Activated T-helper 2 cell treated with anti-CD3 and anti-CD28 coated beads, Interferon-gamma antibody, Interleukin-2, Interleukin-4, amounts not matched to agents 10 μg/mL and 5 μg/mL and 100 μg/mL, durations not matched to agents 14 hours and 24 hours and 36 hours (primary cell): Measurements from ENCODE around the gene EPS8L2. TPM values are rescaled to one million over a fixed set of nuclear protein-coding genes. Genes with fewer than 3 reads are reported as not detected.
"Not testable (repeated sequence)": the region's sequence is repeated elsewhere in the genome, so short reads cannot be mapped to it uniquely, and the experiment has no call there.

Source experiments
- DNase-seq: peaks from one replicate; pipeline ENCODE4 v3.0.0; 2021; ENCODE audit warnings: low spot score
- H3K27ac Mint-ChIP-seq: one replicate; pipeline ENCODE4 v1.8.0; 2021; ENCODE audit warnings: mixed read lengths
- H3K27me3 Mint-ChIP-seq: one replicate; pipeline ENCODE4 v1.8.0; 2021; ENCODE audit warnings: low read depth, mixed read lengths
- H3K36me3 Mint-ChIP-seq: one replicate; pipeline ENCODE4 v1.8.0; 2021; ENCODE audit warnings: low read depth, mixed read lengths
- H3K4me1 Mint-ChIP-seq: one replicate; pipeline ENCODE4 v1.8.0; 2021; ENCODE audit warnings: low read depth, mixed read lengths
- H3K4me3 Mint-ChIP-seq: one replicate; pipeline ENCODE4 v1.8.0; 2021; ENCODE audit warnings: low read depth, mild to moderate bottlenecking, moderate library complexity, mixed read lengths
- H3K9me3 Mint-ChIP-seq: one replicate; pipeline ENCODE4 v1.8.0; 2021; ENCODE audit warnings: mixed read lengths
- intact Hi-C: fragments of 100-400 bp; cut with micrococcal nuclease; formaldehyde crosslinking; loops from one replicate; pipeline ENCODE4 v1.15.1; 2023
- total RNA-seq: library from RNA; stranded (reverse); gene quantifications from 2 replicates; pipeline ENCODE4 v1.2.3, GENCODE V29; 2022

EPS8L2 gene
- total RNA-seq, 1 donor from 2014 or later = 24.6 TPM

GRCh38 chr11:678297-678696 lies 27.7 kb upstream of the EPS8L2 start:
- no peak for DNase-seq
- H3K4me3 Mint-ChIP-seq = no peak overlapping the region
- H3K27ac Mint-ChIP-seq = no peak overlapping the region
- H3K27me3 Mint-ChIP-seq = no peaks in the 10 kb centered on the region
- no peaks in the 10 kb centered on the region for H3K9me3 Mint-ChIP-seq
- intact Hi-C loops = no loop called here
- H3K4me1 Mint-ChIP-seq = no peaks in the 10 kb centered on the region
- H3K36me3 Mint-ChIP-seq = peaks cover 57% of the 10 kb centered on the region

GRCh38 chr11:679271-680207 lies 26.5 kb upstream of the EPS8L2 start:
- H3K27ac Mint-ChIP-seq = no peak overlapping the region
- H3K4me3 Mint-ChIP-seq = no peak overlapping the region
- H3K9me3 Mint-ChIP-seq = no peaks in the 10 kb centered on the region
- no peaks in the 10 kb centered on the region for H3K27me3 Mint-ChIP-seq
- intact Hi-C loops = no loop called here
- DNase-seq = no peak
- no peaks in the 10 kb centered on the region for H3K4me1 Mint-ChIP-seq
- H3K36me3 Mint-ChIP-seq = peaks cover 58% of the 10 kb centered on the region

- Mint-ChIP-seq H3K36me3 (peaks cover 62% of the 10 kb centered on the region), H3K27me3 (no peaks in the 10 kb centered on the region), H3K4me3 (no peak overlapping the region), H3K9me3 (no peaks in the 10 kb centered on the region), H3K4me1 (no peaks in the 10 kb centered on the region), H3K27ac (no peak overlapping the region)
- DNase-seq = no peak
- intact Hi-C loops = no loop called here
Observed at GRCh38 chr11:680476-680875, 25.6 kb upstream of the EPS8L2 start.

- Mint-ChIP-seq H3K36me3 (peaks cover 65% of the 10 kb centered on the region), H3K4me3 (no peak overlapping the region)
Observed at GRCh38 chr11:680970-681369, 25.1 kb upstream of the EPS8L2 start.

GRCh38 chr11:686451-687243 lies 19.4 kb upstream of the EPS8L2 start:
- intact Hi-C loops = no loop called here
- Mint-ChIP-seq H3K36me3 (peaks cover 72% of the 10 kb centered on the region), H3K4me3 (no peak overlapping the region), H3K9me3 (no peaks in the 10 kb centered on the region), H3K27ac (no peak overlapping the region), H3K4me1 (peaks cover 11% of the 10 kb centered on the region), H3K27me3 (no peaks in the 10 kb centered on the region)
- DNase-seq = no peak

More at GRCh38 chr11:680970-681369, 25.1 kb upstream of the EPS8L2 start:
- Mint-ChIP-seq H3K4me1 (no peaks in the 10 kb centered on the region), H3K9me3 (no peaks in the 10 kb centered on the region), H3K27me3 (no peaks in the 10 kb centered on the region), H3K27ac (no peak overlapping the region)
- DNase-seq = no peak
- intact Hi-C loops = no loop called here

- Mint-ChIP-seq H3K27me3 (no peaks in the 10 kb centered on the region), H3K4me1 (peaks cover 20% of the 10 kb centered on the region), H3K27ac (no peak overlapping the region), H3K36me3 (peaks cover 69% of the 10 kb centered on the region), H3K9me3 (no peaks in the 10 kb centered on the region), H3K4me3 (no peak overlapping the region)
- intact Hi-C loops = no loop called here
- no peak for DNase-seq
Observed at GRCh38 chr11:687751-688150, 18.3 kb upstream of the EPS8L2 start.

- no peak for DNase-seq
- H3K4me3 Mint-ChIP-seq = no peak overlapping the region
- no peak overlapping the region for H3K27ac Mint-ChIP-seq
- peaks cover 67% of the 10 kb centered on the region for H3K36me3 Mint-ChIP-seq
- peaks cover 30% of the 10 kb centered on the region for H3K4me1 Mint-ChIP-seq
- intact Hi-C loops = no loop called here
- H3K27me3 Mint-ChIP-seq = no peaks in the 10 kb centered on the region
- no peaks in the 10 kb centered on the region for H3K9me3 Mint-ChIP-seq
Observed at GRCh38 chr11:688681-689080, 17.4 kb upstream of the EPS8L2 start.

GRCh38 chr11:689625-690024 lies 16.4 kb upstream of the EPS8L2 start:
- intact Hi-C loops = no loop called here
- Mint-ChIP-seq H3K27ac (no peak overlapping the region), H3K4me1 (peaks cover 30% of the 10 kb centered on the region), H3K9me3 (no peaks in the 10 kb centered on the region), H3K4me3 (no peak overlapping the region), H3K27me3 (no peaks in the 10 kb centered on the region), H3K36me3 (peaks cover 58% of the 10 kb centered on the region)
- no peak for DNase-seq

- intact Hi-C loops, H3K27me3 Mint-ChIP-seq, H3K4me3 Mint-ChIP-seq, H3K27ac Mint-ChIP-seq, H3K9me3 Mint-ChIP-seq, DNase-seq: not testable (repeated sequence)
- Mint-ChIP-seq H3K36me3 (peaks cover 56% of the 10 kb centered on the region), H3K4me1 (peaks cover 30% of the 10 kb centered on the region)
Observed at GRCh38 chr11:690244-690643, 15.8 kb upstream of the EPS8L2 start.

GRCh38 chr11:690738-691633 lies 15.0 kb upstream of the EPS8L2 start:
- H3K36me3 Mint-ChIP-seq = peaks cover 52% of the 10 kb centered on the region
- H3K4me1 Mint-ChIP-seq = peaks cover 30% of the 10 kb centered on the region
- H3K4me3 Mint-ChIP-seq = no peak overlapping the region
- H3K27me3 Mint-ChIP-seq = no peaks in the 10 kb centered on the region
- peak overlapping the region; percentile 64 for H3K27ac Mint-ChIP-seq
- intact Hi-C loops = no loop called here
- DNase-seq = no peak
- no peaks in the 10 kb centered on the region for H3K9me3 Mint-ChIP-seq

- intact Hi-C loops = no loop called here
- no peaks in the 10 kb centered on the region for H3K9me3 Mint-ChIP-seq
- peak overlapping the region; percentile 64 for H3K27ac Mint-ChIP-seq
- peaks cover 36% of the 10 kb centered on the region for H3K4me1 Mint-ChIP-seq
- peaks cover 45% of the 10 kb centered on the region for H3K36me3 Mint-ChIP-seq
- no peaks in the 10 kb centered on the region for H3K27me3 Mint-ChIP-seq
- no peak for DNase-seq
- H3K4me3 Mint-ChIP-seq = peak overlapping the region; percentile 48
Observed at GRCh38 chr11:691710-692590, 14.1 kb upstream of the EPS8L2 start.
